WTC11 (cell line): ENCODE measurements around the gene KCNMA1.

Experiments used
- CBFB ChIP-seq: sonication (generic); formaldehyde crosslinking; IDR thresholded peaks from 2 replicates; pipeline ENCODE4 v1.8.1; 2022; ENCODE audit warnings: mild to moderate bottlenecking, low read depth, missing genetic modification reagents
- CREM ChIP-seq: sonication (generic); formaldehyde crosslinking; IDR thresholded peaks from 2 replicates; pipeline ENCODE4 v1.8.1; 2022; ENCODE audit warnings: mild to moderate bottlenecking, missing genetic modification reagents, moderate library complexity
- ETV6 ChIP-seq: sonication (generic); formaldehyde crosslinking; IDR thresholded peaks from 2 replicates; pipeline ENCODE4 v1.8.1; 2022; ENCODE audit warnings: mild to moderate bottlenecking, missing genetic modification reagents
- FOXJ3 ChIP-seq: sonication (generic); formaldehyde crosslinking; IDR thresholded peaks from 2 replicates; pipeline ENCODE4 v1.9.0; 2021; ENCODE audit warnings: missing genetic modification reagents, mild to moderate bottlenecking, borderline replicate concordance
- JUN ChIP-seq: sonication (generic); formaldehyde crosslinking; IDR thresholded peaks from 2 replicates; pipeline ENCODE4 v1.8.0; 2023; ENCODE audit warnings: mild to moderate bottlenecking, missing genetic modification reagents
- MYBL2 ChIP-seq: sonication (generic); formaldehyde crosslinking; IDR thresholded peaks from 2 replicates; pipeline ENCODE4 v1.8.1; 2023; ENCODE audit warnings: mild to moderate bottlenecking, moderate library complexity, missing genetic modification reagents
- ZBTB21 ChIP-seq: sonication (generic); formaldehyde crosslinking; IDR thresholded peaks from 2 replicates; pipeline ENCODE4 v1.8.1; 2023; ENCODE audit warnings: mild to moderate bottlenecking, missing genetic modification reagents, borderline replicate concordance
- ZNF121 ChIP-seq: sonication (generic); formaldehyde crosslinking; IDR thresholded peaks from 2 replicates; pipeline ENCODE4 v1.8.0; 2023; ENCODE audit warnings: missing genetic modification reagents
- TF ChIP-seq, protein P1 (sequence below): fragments of 200-600 bp; IDR thresholded peaks from 2 replicates; pipeline ENCODE4 v1.8.0; 2022; ENCODE audit warnings: antibody characterized with exemption
- TF ChIP-seq, protein P2 (sequence below): sonication (generic); formaldehyde crosslinking; IDR thresholded peaks from 2 replicates; pipeline ENCODE4 v1.8.0; 2022; ENCODE audit warnings: mild to moderate bottlenecking, missing genetic modification reagents
- TF ChIP-seq, protein P3 (sequence below): sonication (generic); formaldehyde crosslinking; IDR thresholded peaks from 2 replicates; pipeline ENCODE4 v1.8.0; 2022; ENCODE audit warnings: mild to moderate bottlenecking, missing genetic modification reagents
- TF ChIP-seq, protein P4 (sequence below): sonication (generic); formaldehyde crosslinking; conservative IDR thresholded peaks from 2 replicates; pipeline ENCODE4 v1.8.1; 2022; ENCODE audit warnings: mild to moderate bottlenecking, missing genetic modification reagents
- TF ChIP-seq, protein P5 (sequence below): sonication (generic); formaldehyde crosslinking; IDR thresholded peaks from 2 replicates; pipeline ENCODE4 v1.8.1; 2023; ENCODE audit warnings: mild to moderate bottlenecking, moderate library complexity, missing genetic modification reagents
- TF ChIP-seq, protein P6 (sequence below): sonication (generic); formaldehyde crosslinking; IDR thresholded peaks from 2 replicates; pipeline ENCODE4 v1.8.1; 2022; ENCODE audit warnings: missing genetic modification reagents, borderline replicate concordance

DNA sequence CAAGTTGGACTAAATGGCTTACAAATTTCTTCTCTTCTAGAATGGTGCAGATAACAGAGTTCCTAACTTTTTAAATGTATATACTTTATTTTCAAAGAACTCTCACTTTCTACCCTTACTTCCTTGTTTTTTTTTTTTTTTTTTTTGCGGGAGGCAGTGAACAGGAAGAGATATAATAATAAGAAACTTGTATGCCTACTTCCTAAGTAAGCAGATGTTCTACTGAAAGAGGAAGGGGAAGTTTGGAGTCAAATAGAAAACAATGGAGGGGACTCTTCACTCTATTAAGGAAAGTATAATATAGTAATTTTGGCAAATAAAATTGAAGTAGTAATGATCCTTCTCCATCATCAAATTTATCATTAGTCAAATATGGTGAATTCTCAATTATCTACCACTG, 754.0 kb downstream of the KCNMA1 start:
- TF ChIP-seq, protein P1, sequence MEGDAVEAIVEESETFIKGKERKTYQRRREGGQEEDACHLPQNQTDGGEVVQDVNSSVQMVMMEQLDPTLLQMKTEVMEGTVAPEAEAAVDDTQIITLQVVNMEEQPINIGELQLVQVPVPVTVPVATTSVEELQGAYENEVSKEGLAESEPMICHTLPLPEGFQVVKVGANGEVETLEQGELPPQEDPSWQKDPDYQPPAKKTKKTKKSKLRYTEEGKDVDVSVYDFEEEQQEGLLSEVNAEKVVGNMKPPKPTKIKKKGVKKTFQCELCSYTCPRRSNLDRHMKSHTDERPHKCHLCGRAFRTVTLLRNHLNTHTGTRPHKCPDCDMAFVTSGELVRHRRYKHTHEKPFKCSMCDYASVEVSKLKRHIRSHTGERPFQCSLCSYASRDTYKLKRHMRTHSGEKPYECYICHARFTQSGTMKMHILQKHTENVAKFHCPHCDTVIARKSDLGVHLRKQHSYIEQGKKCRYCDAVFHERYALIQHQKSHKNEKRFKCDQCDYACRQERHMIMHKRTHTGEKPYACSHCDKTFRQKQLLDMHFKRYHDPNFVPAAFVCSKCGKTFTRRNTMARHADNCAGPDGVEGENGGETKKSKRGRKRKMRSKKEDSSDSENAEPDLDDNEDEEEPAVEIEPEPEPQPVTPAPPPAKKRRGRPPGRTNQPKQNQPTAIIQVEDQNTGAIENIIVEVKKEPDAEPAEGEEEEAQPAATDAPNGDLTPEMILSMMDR = no peak
- TF ChIP-seq, protein P2, sequence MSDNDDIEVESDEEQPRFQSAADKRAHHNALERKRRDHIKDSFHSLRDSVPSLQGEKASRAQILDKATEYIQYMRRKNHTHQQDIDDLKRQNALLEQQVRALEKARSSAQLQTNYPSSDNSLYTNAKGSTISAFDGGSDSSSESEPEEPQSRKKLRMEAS (CRISPR knock-in tag) = no peak
- TF ChIP-seq JUN (CRISPR knock-in tag) = no peak
- TF ChIP-seq, protein P3, sequence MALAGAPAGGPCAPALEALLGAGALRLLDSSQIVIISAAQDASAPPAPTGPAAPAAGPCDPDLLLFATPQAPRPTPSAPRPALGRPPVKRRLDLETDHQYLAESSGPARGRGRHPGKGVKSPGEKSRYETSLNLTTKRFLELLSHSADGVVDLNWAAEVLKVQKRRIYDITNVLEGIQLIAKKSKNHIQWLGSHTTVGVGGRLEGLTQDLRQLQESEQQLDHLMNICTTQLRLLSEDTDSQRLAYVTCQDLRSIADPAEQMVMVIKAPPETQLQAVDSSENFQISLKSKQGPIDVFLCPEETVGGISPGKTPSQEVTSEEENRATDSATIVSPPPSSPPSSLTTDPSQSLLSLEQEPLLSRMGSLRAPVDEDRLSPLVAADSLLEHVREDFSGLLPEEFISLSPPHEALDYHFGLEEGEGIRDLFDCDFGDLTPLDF (CRISPR knock-in tag) = no peak
- TF ChIP-seq FOXJ3 (CRISPR knock-in tag) = no peak
- no peak for TF ChIP-seq ETV6 (CRISPR knock-in tag)
- TF ChIP-seq, protein P4, sequence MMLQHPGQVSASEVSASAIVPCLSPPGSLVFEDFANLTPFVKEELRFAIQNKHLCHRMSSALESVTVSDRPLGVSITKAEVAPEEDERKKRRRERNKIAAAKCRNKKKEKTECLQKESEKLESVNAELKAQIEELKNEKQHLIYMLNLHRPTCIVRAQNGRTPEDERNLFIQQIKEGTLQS (CRISPR knock-in tag) = no peak
- TF ChIP-seq ZBTB21 (CRISPR knock-in tag) = no peak
- TF ChIP-seq CBFB (CRISPR knock-in tag) = no peak
- no peak for TF ChIP-seq ZNF121 (CRISPR knock-in tag)
- TF ChIP-seq CREM (CRISPR knock-in tag) = no peak
- TF ChIP-seq, protein P5, sequence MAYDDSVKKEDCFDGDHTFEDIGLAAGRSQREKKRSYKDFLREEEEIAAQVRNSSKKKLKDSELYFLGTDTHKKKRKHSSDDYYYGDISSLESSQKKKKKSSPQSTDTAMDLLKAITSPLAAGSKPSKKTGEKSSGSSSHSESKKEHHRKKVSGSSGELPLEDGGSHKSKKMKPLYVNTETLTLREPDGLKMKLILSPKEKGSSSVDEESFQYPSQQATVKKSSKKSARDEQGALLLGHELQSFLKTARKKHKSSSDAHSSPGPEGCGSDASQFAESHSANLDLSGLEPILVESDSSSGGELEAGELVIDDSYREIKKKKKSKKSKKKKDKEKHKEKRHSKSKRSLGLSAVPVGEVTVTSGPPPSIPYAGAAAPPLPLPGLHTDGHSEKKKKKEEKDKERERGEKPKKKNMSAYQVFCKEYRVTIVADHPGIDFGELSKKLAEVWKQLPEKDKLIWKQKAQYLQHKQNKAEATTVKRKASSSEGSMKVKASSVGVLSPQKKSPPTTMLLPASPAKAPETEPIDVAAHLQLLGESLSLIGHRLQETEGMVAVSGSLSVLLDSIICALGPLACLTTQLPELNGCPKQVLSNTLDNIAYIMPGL (CRISPR knock-in tag) = no peak
- no peak for TF ChIP-seq MYBL2
- TF ChIP-seq, protein P6, sequence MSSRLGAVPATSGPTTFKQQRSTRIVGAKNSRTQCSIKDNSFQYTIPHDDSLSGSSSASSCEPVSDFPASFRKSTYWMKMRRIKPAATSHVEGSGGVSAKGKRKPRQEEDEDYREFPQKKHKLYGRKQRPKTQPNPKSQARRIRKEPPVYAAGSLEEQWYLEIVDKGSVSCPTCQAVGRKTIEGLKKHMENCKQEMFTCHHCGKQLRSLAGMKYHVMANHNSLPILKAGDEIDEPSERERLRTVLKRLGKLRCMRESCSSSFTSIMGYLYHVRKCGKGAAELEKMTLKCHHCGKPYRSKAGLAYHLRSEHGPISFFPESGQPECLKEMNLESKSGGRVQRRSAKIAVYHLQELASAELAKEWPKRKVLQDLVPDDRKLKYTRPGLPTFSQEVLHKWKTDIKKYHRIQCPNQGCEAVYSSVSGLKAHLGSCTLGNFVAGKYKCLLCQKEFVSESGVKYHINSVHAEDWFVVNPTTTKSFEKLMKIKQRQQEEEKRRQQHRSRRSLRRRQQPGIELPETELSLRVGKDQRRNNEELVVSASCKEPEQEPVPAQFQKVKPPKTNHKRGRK (CRISPR knock-in tag) = no peak
